ENCODE results near the gene PHKA1. TPM values are rescaled to one million over a fixed set of nuclear protein-coding genes. Genes with fewer than 3 reads are reported as not detected.

PHKA1 gene
- total RNA-seq, 6 experiments from 2014 or later = 0.09 to 0.12 TPM; not detected in 4

- H3K27ac Mint-ChIP-seq = no peak overlapping the region
- no peaks in the 10 kb centered on the region for H3K27me3 Mint-ChIP-seq (ENCODE audit: insufficient read depth)
- TF ChIP-seq CTCF (IDR thresholded peaks at IDR 0.05) = no peak
- H3K4me3 Mint-ChIP-seq = no peak overlapping the region
- no peaks in the 10 kb centered on the region for H3K4me1 Mint-ChIP-seq (ENCODE audit: low read depth)
- no peak for DNase-seq
- no peaks in the 10 kb centered on the region for H3K36me3 Mint-ChIP-seq (ENCODE audit: low read depth)
- H3K9me3 Mint-ChIP-seq = no peaks in the 10 kb centered on the region
These were observed 51.9 kb downstream of the PHKA1 start for GRCh38 chrX:72662020-72662747.

GRCh38 chrX:72659723-72660122 lies 54.4 kb downstream of the PHKA1 start:
- no peaks in the 10 kb centered on the region for H3K9me3 Mint-ChIP-seq
- no peak overlapping the region for H3K4me3 Mint-ChIP-seq
- DNase-seq = no peak

GRCh38 chrX:72652082-72652481 lies 62.0 kb downstream of the PHKA1 start:
- Mint-ChIP-seq H3K9me3 (no peaks in the 10 kb centered on the region), H3K27ac (no peak overlapping the region), H3K4me1 (ENCODE audit: low read depth) (no peaks in the 10 kb centered on the region), H3K4me3 (no peak overlapping the region), H3K27me3 (ENCODE audit: insufficient read depth) (no peaks in the 10 kb centered on the region), H3K36me3 (ENCODE audit: low read depth) (no peaks in the 10 kb centered on the region)
- no peak for TF ChIP-seq CTCF (IDR thresholded peaks at IDR 0.05)
- DNase-seq = no peak

More at GRCh38 chrX:72659723-72660122, 54.4 kb downstream of the PHKA1 start:
- no peak overlapping the region for H3K27ac Mint-ChIP-seq
- H3K4me1 Mint-ChIP-seq (ENCODE audit: low read depth) = no peaks in the 10 kb centered on the region
- no peak for TF ChIP-seq CTCF (IDR thresholded peaks at IDR 0.05)
- H3K36me3 Mint-ChIP-seq (ENCODE audit: low read depth) = no peaks in the 10 kb centered on the region
- no peaks in the 10 kb centered on the region for H3K27me3 Mint-ChIP-seq (ENCODE audit: insufficient read depth)

- no peak for TF ChIP-seq CTCF (IDR thresholded peaks at IDR 0.05)
- DNase-seq = no peak
- no peaks in the 10 kb centered on the region for H3K9me3 Mint-ChIP-seq
- peaks cover 3% of the 10 kb centered on the region; the same call in 1 of the 2 replicates for H3K27me3 Mint-ChIP-seq (ENCODE audit: insufficient read depth)
- H3K27ac Mint-ChIP-seq = no peak overlapping the region
- H3K4me1 Mint-ChIP-seq (ENCODE audit: low read depth) = no peaks in the 10 kb centered on the region
- no peak overlapping the region for H3K4me3 Mint-ChIP-seq
- no peaks in the 10 kb centered on the region for H3K36me3 Mint-ChIP-seq (ENCODE audit: low read depth)
These were observed 69.2 kb downstream of the PHKA1 start for GRCh38 chrX:72644946-72645345.

GRCh38 chrX:72641611-72642010 lies 72.5 kb downstream of the PHKA1 start:
- Mint-ChIP-seq H3K4me3 (no peak overlapping the region), H3K4me1 (ENCODE audit: low read depth) (no peaks in the 10 kb centered on the region), H3K27me3 (ENCODE audit: insufficient read depth) (peaks cover 3% of the 10 kb centered on the region; the same call in 1 of the 2 replicates), H3K9me3 (no peaks in the 10 kb centered on the region), H3K27ac (no peak overlapping the region), H3K36me3 (ENCODE audit: low read depth) (no peaks in the 10 kb centered on the region)
- DNase-seq = no peak
- no peak for TF ChIP-seq CTCF (IDR thresholded peaks at IDR 0.05)
